Astrocyte (in vitro differentiated cells and primary cell): Measurements from ENCODE around the gene LMAN2L.

Experiments used
- EZH2 ChIP-seq: IDR thresholded peaks from 2 replicates; pipeline ENCODE4 v1.6.1; 2012; ENCODE audit warnings: mild to moderate bottlenecking, low read length, inconsistent platforms; ENCODE audit not compliant: insufficient read depth
- TF ChIP-seq, protein P1 (sequence below): IDR thresholded peaks from 2 replicates; pipeline ENCODE4 v1.5.1; 2011; ENCODE audit warnings: low read depth, mild to moderate bottlenecking, inconsistent platforms, low read length, moderate library complexity; ENCODE audit not compliant: insufficient read depth

DNA sequence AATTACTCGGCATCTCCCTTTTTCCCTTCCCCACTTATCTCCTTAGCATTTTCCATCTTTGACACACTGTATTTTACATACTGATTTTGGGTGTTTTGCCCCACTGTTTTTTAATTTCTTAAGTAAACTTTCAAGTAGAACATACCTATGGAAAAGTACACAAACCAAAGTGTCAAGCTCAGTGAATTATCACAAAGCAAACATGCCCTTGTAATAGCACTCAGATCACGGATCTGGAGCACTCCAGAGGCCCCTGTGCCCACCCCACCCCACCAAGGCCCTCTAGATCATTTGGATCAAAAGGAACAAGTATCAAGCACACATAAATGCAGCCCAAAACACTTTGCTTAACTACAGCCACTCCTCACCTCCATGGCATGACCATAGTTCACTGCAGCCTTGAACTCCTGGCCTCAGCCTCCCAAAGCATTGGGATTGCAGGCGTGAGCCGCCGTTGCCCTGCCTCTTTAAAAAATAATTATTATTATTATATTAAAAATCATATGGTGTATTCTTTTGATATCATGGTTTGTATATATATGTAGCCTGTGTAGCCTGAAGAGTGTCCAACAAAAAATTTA is 59.2 kb downstream of the LMAN2L start:
- no peak for TF ChIP-seq EZH2
- TF ChIP-seq, protein P1, sequence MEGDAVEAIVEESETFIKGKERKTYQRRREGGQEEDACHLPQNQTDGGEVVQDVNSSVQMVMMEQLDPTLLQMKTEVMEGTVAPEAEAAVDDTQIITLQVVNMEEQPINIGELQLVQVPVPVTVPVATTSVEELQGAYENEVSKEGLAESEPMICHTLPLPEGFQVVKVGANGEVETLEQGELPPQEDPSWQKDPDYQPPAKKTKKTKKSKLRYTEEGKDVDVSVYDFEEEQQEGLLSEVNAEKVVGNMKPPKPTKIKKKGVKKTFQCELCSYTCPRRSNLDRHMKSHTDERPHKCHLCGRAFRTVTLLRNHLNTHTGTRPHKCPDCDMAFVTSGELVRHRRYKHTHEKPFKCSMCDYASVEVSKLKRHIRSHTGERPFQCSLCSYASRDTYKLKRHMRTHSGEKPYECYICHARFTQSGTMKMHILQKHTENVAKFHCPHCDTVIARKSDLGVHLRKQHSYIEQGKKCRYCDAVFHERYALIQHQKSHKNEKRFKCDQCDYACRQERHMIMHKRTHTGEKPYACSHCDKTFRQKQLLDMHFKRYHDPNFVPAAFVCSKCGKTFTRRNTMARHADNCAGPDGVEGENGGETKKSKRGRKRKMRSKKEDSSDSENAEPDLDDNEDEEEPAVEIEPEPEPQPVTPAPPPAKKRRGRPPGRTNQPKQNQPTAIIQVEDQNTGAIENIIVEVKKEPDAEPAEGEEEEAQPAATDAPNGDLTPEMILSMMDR, result no peak
